SK-N-SH (cell line): Measurements from ENCODE around the gene SYT14. TPM values are rescaled to one million over a fixed set of nuclear protein-coding genes. Genes with fewer than 3 reads are reported as not detected.

Experiments
- CTCF ChIA-PET: fragments of 300-600, 350-600 bp; formaldehyde crosslinking; extraction: SDS; loops from one replicate; lab custom pipeline; 2021; lab: Yijun Ruan, JAX
- POLR2A ChIA-PET: fragments of 350-600 bp; sonication (Branson Sonifier 250); formaldehyde crosslinking; extraction: SDS; loops from one replicate; lab custom pipeline; 2020; ENCODE audit warnings: antibody characterized with exemption, inconsistent platforms; lab: Yijun Ruan, JAX
- DNase-seq: peaks from one replicate; pipeline ENCODE4 v3.0.0; 2012
- H2AFZ ChIP-seq: fragments of 200-600 bp; sonication (generic); 2 replicates; pipeline ENCODE4 v1.8.1; 2016; ENCODE audit warnings: antibody characterized with exemption, mild to moderate bottlenecking, low read depth
- H3F3A ChIP-seq: fragments of 200-600 bp; sonication (generic); replicated peaks from 2 replicates; pipeline ENCODE3; 2016; ENCODE audit warnings: antibody characterized with exemption, mild to moderate bottlenecking; ENCODE audit not compliant: insufficient read depth
- H3K27ac ChIP-seq, 2 experiments: fragments of 200-500 bp in 1 of 2; fragments of 200-600 bp in 1 of 2; sonication (Bioruptor generic) in 1 of 2; sonication (generic), shearing (Covaris generic) in 1 of 2; 2 replicates each; pipeline versions ENCODE4 v1.5.1 to v1.6.1; 2014 to 2016; ENCODE audit warnings: low read depth in 2 of 2, inconsistent platforms in 1 of 2, low read length in 1 of 2, mild to moderate bottlenecking in 1 of 2, mixed read lengths in 1 of 2
- H3K27me3 ChIP-seq: fragments of 200-600 bp; sonication (generic), shearing (Covaris generic); 2 replicates; pipeline ENCODE4 v1.6.1; 2016; ENCODE audit warnings: mixed run types; ENCODE audit not compliant: insufficient read depth
- H3K36me3 ChIP-seq, 2 experiments: fragments of 200-500 bp in 1 of 2; fragments of 200-600 bp in 1 of 2; sonication (Bioruptor generic) in 1 of 2; sonication (generic) in 1 of 2; replicated peaks in 1 of 2; 2 replicates each; pipeline versions ENCODE3 to v1.5.1; 2014 to 2016; ENCODE audit warnings: low read length in 1 of 2, mild to moderate bottlenecking in 1 of 2; ENCODE audit not compliant: insufficient read depth in 2 of 2, control insufficient read depth in 1 of 2
- H3K4me1 ChIP-seq, 2 experiments: fragments of 200-500 bp in 1 of 2; fragments of 200-600 bp in 1 of 2; sonication (Bioruptor generic) in 1 of 2; sonication (generic), shearing (Covaris generic) in 1 of 2; 2 replicates each; pipeline versions ENCODE4 v1.5.1 to v1.6.1; 2014 to 2016; ENCODE audit warnings: low read depth in 1 of 2, low read length in 1 of 2, mixed run types in 1 of 2; ENCODE audit not compliant: insufficient read depth in 2 of 2, control insufficient read depth in 1 of 2
- H3K4me2 ChIP-seq: fragments of 200-600 bp; sonication (generic), shearing (Covaris generic); 2 replicates; pipeline ENCODE4 v1.6.1; 2017; ENCODE audit warnings: mixed run types
- H3K4me3 ChIP-seq, 2 experiments: fragments of 200-500 bp in 1 of 2; fragments of 200-600 bp in 1 of 2; sonication (Bioruptor generic) in 1 of 2; sonication (generic), shearing (Covaris generic) in 1 of 2; 2 replicates each; pipeline versions ENCODE4 v1.5.1 to v1.8.1; 2014 to 2016; ENCODE audit warnings: low read depth in 2 of 2, inconsistent platforms in 1 of 2, low read length in 1 of 2, mild to moderate bottlenecking in 1 of 2, mixed read lengths in 1 of 2, moderate library complexity in 1 of 2
- H3K79me2 ChIP-seq: fragments of 200-600 bp; sonication (generic); 2 replicates; pipeline ENCODE4 v1.8.1; 2017; ENCODE audit warnings: mild to moderate bottlenecking; ENCODE audit not compliant: insufficient read depth
- H3K9ac ChIP-seq: fragments of 200-600 bp; sonication (generic); 2 replicates; pipeline ENCODE4 v1.6.1; 2017; ENCODE audit warnings: mixed run types
- H3K9me2 ChIP-seq: fragments of 200-600 bp; sonication (generic); 2 replicates; pipeline ENCODE4 v1.6.1; 2017; ENCODE audit warnings: mixed run types
- H3K9me3 ChIP-seq: fragments of 200-600 bp; sonication (generic); 2 replicates; pipeline ENCODE4 v1.6.1; 2017; ENCODE audit warnings: mixed run types, mild to moderate bottlenecking, moderate library complexity
- H4K20me1 ChIP-seq: fragments of 200-600 bp; sonication (generic); 2 replicates; pipeline ENCODE4 v1.6.1; 2017; ENCODE audit warnings: mild to moderate bottlenecking, mixed run types; ENCODE audit not compliant: insufficient read depth
- ELF1 ChIP-seq: IDR thresholded peaks from 2 replicates; pipeline ENCODE4 v1.4.0; 2012
- EZH2phosphoT487 ChIP-seq: fragments of 200-600 bp; sonication (generic); IDR thresholded peaks from 2 replicates; pipeline ENCODE4 v1.6.1; 2017; ENCODE audit warnings: low read depth, mixed run types, mild to moderate bottlenecking, antibody characterized with exemption, moderate library complexity, borderline replicate concordance
- FOXJ3 ChIP-seq: sonication (generic); formaldehyde crosslinking; IDR thresholded peaks from 2 replicates; pipeline ENCODE4 v1.5.1; 2020; ENCODE audit warnings: mild to moderate bottlenecking, missing genetic modification reagents
- GABPA ChIP-seq: IDR thresholded peaks from 2 replicates; pipeline ENCODE4 v1.4.0; 2012; ENCODE audit warnings: low read depth, mild to moderate bottlenecking
- JUND ChIP-seq: IDR thresholded peaks from 2 replicates; pipeline ENCODE4 v1.4.0; 2012
- RAD21 ChIP-seq: IDR thresholded peaks from 2 replicates; pipeline ENCODE4 v1.6.1; 2012; ENCODE audit warnings: mild to moderate bottlenecking, low read length
- RCOR1 ChIP-seq: fragments of 150-350 bp; IDR thresholded peaks from 2 replicates; pipeline ENCODE4 v1.6.1; 2017; ENCODE audit warnings: antibody characterized with exemption, low read length
- RFX5 ChIP-seq: IDR thresholded peaks from 2 replicates; pipeline ENCODE4 v1.6.1; 2012; ENCODE audit warnings: mild to moderate bottlenecking, improper control_type of control experiment, low read length
- TAF1 ChIP-seq: IDR thresholded peaks from 2 replicates; pipeline ENCODE4 v1.6.1; 2012; ENCODE audit warnings: low read depth, mild to moderate bottlenecking, low read length, moderate library complexity, borderline replicate concordance
- USF1 ChIP-seq: IDR thresholded peaks from 2 replicates; pipeline ENCODE4 v1.4.0; 2012; ENCODE audit warnings: low read depth, borderline replicate concordance
- WGBS: methylation state at CpG from one replicate; pipeline ENCODE4 v1.1.6; 2017; ENCODE audit warnings: low lambda C conversion rate; 5-methylcytosine and 5-hydroxymethylcytosine counted together
- polyA plus RNA-seq, 3 experiments: library from polyadenylated mRNA; depleted of rRNA; stranded (reverse); fragments of >200 nt; gene quantifications; 2 replicates each; pipeline ENCODE4 v1.2.3, GENCODE V29; 2012
- TF ChIP-seq, protein P1 (sequence below): IDR thresholded peaks from 2 replicates; pipeline ENCODE4 v1.4.0; 2012; ENCODE audit warnings: low read depth, borderline replicate concordance
- TF ChIP-seq, protein P2 (sequence below): fragments of 150-350 bp; IDR thresholded peaks from 2 replicates; pipeline ENCODE4 v1.6.1; 2016; ENCODE audit warnings: mild to moderate bottlenecking, low read depth, low read length

Gene SYT14
- polyA plus RNA-seq, 1 of the 3 experiments (the other 2 are of a cell fraction): 1.2 TPM

DNA sequence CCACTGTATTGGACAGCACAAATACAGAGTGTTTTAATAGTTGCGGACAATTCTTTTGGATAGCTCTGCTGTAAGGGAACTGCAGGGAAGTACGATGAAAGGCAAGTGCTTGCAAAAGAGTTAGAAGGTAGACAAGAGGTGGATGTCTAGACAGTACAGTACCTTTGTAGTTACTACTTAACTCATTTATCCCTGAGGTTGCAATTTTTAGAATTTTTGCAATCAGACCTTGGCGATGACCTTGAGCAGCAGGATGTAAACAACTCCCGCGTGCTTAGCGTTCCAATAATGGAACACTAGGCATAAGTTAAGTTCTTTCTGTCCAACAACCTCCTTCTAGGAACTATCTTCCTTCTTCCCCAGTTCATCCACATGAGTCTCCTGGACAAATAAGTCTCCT lies 1.9 kb upstream of the SYT14 start:
- no peak overlapping the region for H3K27ac ChIP-seq
- ChIA-PET CTCF (interaction anchor here (1.2 to 1.7 kb wide), 4 partner anchors 36 to 370 kb away, joined by 3 to 4 read pairs (median 3); no protein-coding TSS in a partner anchor), POLR2A (no interaction called here)
- H3K79me2 ChIP-seq: peaks cover 27% of the 10 kb centered on the region
- H4K20me1 ChIP-seq: no peaks in the 10 kb centered on the region
- DNase-seq: no peak
- H3K9me3 ChIP-seq: no peaks in the 10 kb centered on the region
- H3K4me1 ChIP-seq: peaks cover 0 to 7% of the 10 kb centered on the region in 2 experiments; a peak in 2 of 4 replicates
- no peak overlapping the region for H2AFZ ChIP-seq
- 92% methylated on average over 6 of the region's 6 CpGs for WGBS
- no peaks in the 10 kb centered on the region for H3F3A ChIP-seq
- no peak overlapping the region for H3K4me3 ChIP-seq
- H3K36me3 ChIP-seq: no peaks in the 10 kb centered on the region
- H3K9ac ChIP-seq: no peak overlapping the region
- no peaks in the 10 kb centered on the region for H3K9me2 ChIP-seq
- no peaks in the 10 kb centered on the region for H3K27me3 ChIP-seq
- TF ChIP-seq FOXJ3 (CRISPR knock-in tag) (no peak), USF1 (no peak), ELF1 (no peak), RAD21 (no peak), TAF1 (no peak)
- TF ChIP-seq, protein P1, sequence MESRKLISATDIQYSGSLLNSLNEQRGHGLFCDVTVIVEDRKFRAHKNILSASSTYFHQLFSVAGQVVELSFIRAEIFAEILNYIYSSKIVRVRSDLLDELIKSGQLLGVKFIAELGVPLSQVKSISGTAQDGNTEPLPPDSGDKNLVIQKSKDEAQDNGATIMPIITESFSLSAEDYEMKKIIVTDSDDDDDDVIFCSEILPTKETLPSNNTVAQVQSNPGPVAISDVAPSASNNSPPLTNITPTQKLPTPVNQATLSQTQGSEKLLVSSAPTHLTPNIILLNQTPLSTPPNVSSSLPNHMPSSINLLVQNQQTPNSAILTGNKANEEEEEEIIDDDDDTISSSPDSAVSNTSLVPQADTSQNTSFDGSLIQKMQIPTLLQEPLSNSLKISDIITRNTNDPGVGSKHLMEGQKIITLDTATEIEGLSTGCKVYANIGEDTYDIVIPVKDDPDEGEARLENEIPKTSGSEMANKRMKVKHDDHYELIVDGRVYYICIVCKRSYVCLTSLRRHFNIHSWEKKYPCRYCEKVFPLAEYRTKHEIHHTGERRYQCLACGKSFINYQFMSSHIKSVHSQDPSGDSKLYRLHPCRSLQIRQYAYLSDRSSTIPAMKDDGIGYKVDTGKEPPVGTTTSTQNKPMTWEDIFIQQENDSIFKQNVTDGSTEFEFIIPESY: no peak
- no peak overlapping the region for H3K4me2 ChIP-seq

DNA sequence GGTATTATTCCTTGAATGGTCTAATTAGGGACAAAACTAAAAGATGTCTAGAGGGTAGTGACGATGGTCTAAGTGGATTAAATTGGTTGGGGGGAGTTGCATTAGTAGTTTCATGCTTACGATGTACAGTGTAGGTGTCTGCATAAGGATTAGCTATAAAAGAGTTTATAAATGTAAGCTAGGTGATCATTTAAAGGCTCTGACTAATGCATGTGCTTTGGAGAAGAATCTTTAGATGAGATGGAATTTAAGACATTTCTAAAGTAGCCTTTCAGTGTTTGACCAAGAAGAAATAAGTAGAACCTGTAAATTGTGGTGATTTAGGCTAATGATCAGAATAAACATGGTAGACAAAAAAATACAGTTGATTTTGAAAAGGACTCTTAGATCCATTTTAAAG lies 7.4 kb downstream of the SYT14 start:
- Histone ChIP-seq H3K79me2 (peaks cover 57% of the 10 kb centered on the region), H3K36me3 (peaks cover 0 to 7% of the 10 kb centered on the region in 2 experiments), H3K4me3 (no peak overlapping the region), H2AFZ (no peak overlapping the region), H3K9me3 (no peaks in the 10 kb centered on the region), H3K9me2 (no peaks in the 10 kb centered on the region), H3K4me1 (peaks cover 4 to 8% of the 10 kb centered on the region in 2 experiments; a peak in 2 of 4 replicates), H3K27me3 (no peaks in the 10 kb centered on the region), H3K9ac (no peak overlapping the region), H3K27ac (no peak overlapping the region), H3F3A (no peaks in the 10 kb centered on the region), H3K4me2 (no peak overlapping the region)
- CTCF ChIA-PET: interaction anchor here (0.9 kb wide), 1 partner anchor 85 kb away, joined by 4 read pairs; no protein-coding TSS in a partner anchor
- WGBS: 82% methylated on average over 2 of the region's 2 CpGs
- POLR2A ChIA-PET: no interaction called here
- no peak for DNase-seq
- TF ChIP-seq TAF1 (no peak), GABPA (no peak), RCOR1 (no peak), EZH2phosphoT487 (no peak), RFX5 (no peak), JUND (no peak)
- TF ChIP-seq, protein P2, sequence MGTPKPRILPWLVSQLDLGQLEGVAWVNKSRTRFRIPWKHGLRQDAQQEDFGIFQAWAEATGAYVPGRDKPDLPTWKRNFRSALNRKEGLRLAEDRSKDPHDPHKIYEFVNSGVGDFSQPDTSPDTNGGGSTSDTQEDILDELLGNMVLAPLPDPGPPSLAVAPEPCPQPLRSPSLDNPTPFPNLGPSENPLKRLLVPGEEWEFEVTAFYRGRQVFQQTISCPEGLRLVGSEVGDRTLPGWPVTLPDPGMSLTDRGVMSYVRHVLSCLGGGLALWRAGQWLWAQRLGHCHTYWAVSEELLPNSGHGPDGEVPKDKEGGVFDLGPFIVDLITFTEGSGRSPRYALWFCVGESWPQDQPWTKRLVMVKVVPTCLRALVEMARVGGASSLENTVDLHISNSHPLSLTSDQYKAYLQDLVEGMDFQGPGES: no peak
- TF ChIP-seq, all 33 proteins: peak for 0
- H4K20me1 ChIP-seq: no peaks in the 10 kb centered on the region
